GM12878 (cell line): ENCODE data around the gene KRTAP19-4. TPM values are rescaled to one million over a fixed set of nuclear protein-coding genes. Genes with fewer than 3 reads are reported as not detected.
A peak's percentile ranks its signal among the peaks of the same experiment; 100 is the strongest.
"Not testable (repeated sequence)": the region's sequence is repeated elsewhere in the genome, so short reads cannot be mapped to it uniquely, and the experiment has no call there.

Experiments
- ATAC-seq: fragments of 200-7000 bp; cut with Tn5 transposase; 3 replicates; pipeline ENCODE4 v1.9.1; 2020; ENCODE audit warnings: mild to moderate bottlenecking, moderate library complexity
- BruUV-seq: library from RNA; stranded (reverse); fragments of 400-500 nt; replicated peaks from 2 replicates; lab custom pipeline; 2021; lab: Mats Ljungman, UMichigan
- CTCF ChIA-PET: fragments of 300-600 bp; sonication (Branson Sonifier 250); formaldehyde crosslinking; extraction: SDS; loops from one replicate; lab custom pipeline; 2021; ENCODE audit warnings: inconsistent platforms; lab: Yijun Ruan, JAX
- POLR2A ChIA-PET: fragments of 350-600 bp; formaldehyde crosslinking; extraction: SDS; loops from one replicate; lab custom pipeline; 2021; ENCODE audit warnings: inconsistent platforms; lab: Charles Lee
- RAD21 ChIA-PET: fragments of 300-600 bp; sonication (Branson Sonifier 250); formaldehyde crosslinking; loops from one replicate; lab custom pipeline; 2023; ENCODE audit warnings: antibody characterized with exemption; ENCODE audit not compliant: unreplicated experiment; lab: Charles Lee
- SMC1A ChIA-PET: fragments of 300-600 bp; sonication (Branson Sonifier 250); formaldehyde crosslinking; loops from one replicate; lab custom pipeline; 2023; ENCODE audit not compliant: unreplicated experiment, uncharacterized antibody; lab: Charles Lee
- DNase-seq: peaks from one replicate; pipeline ENCODE4 v3.0.0-alpha.2; 2011; ENCODE audit warnings: low read depth, low spot score
- FAIRE-seq: peaks from 3 replicates; lab custom pipeline; 2011; peaks lifted over from hg19 to GRCh38; lab: Jason Lieb, UNC
- H2AFZ ChIP-seq: 2 replicates; pipeline ENCODE4 v1.6.0; 2011; ENCODE audit warnings: low read depth, low read length, control low read depth; ENCODE audit not compliant: control insufficient read depth
- H3K27ac ChIP-seq: 2 replicates; pipeline ENCODE4 v1.5.1; 2011; ENCODE audit warnings: control low read depth; ENCODE audit not compliant: control insufficient read depth, insufficient read depth
- H3K27me3 ChIP-seq, 2 experiments: replicated peaks in 1 of 2; 2 replicates each; pipeline versions ENCODE4 v1.6.0 to v1.6.1; 2011; ENCODE audit warnings: low read length in 1 of 2; ENCODE audit not compliant: control insufficient read depth in 2 of 2, insufficient read depth in 2 of 2
- H3K36me3 ChIP-seq, 2 experiments: 2 replicates each; pipeline ENCODE4 v1.5.1; 2011; ENCODE audit warnings: low read length in 1 of 2; ENCODE audit not compliant: control insufficient read depth in 2 of 2, insufficient read depth in 2 of 2
- H3K4me1 ChIP-seq: 2 replicates; pipeline ENCODE4 v1.6.1; 2011; ENCODE audit warnings: mild to moderate bottlenecking, low read length, moderate library complexity, mixed read lengths; ENCODE audit not compliant: control insufficient read depth, insufficient read depth
- H3K4me2 ChIP-seq: 2 replicates; pipeline ENCODE4 v1.6.0; 2011; ENCODE audit warnings: control low read depth; ENCODE audit not compliant: control insufficient read depth, insufficient read depth
- H3K4me3 ChIP-seq: fragments of 200-600 bp; sonication (generic); 2 replicates; pipeline ENCODE4 v1.5.1; 2016
- H3K79me2 ChIP-seq: 2 replicates; pipeline ENCODE4 v1.6.0; 2011; ENCODE audit warnings: low read length; ENCODE audit not compliant: control insufficient read depth, insufficient read depth
- H3K9ac ChIP-seq: 2 replicates; pipeline ENCODE4 v1.8.0; 2011; ENCODE audit warnings: low read length, control low read depth, mixed read lengths; ENCODE audit not compliant: control insufficient read depth, insufficient read depth
- H3K9me3 ChIP-seq: replicated peaks from 3 replicates; pipeline ENCODE4 v1.5.1; 2011; ENCODE audit warnings: mild to moderate bottlenecking, low read length; ENCODE audit not compliant: control insufficient read depth, insufficient read depth
- H4K20me1 ChIP-seq: 2 replicates; pipeline ENCODE4 v1.6.0; 2011; ENCODE audit not compliant: control insufficient read depth, insufficient read depth
- CTCF ChIP-seq, 3 experiments: IDR thresholded peaks in 2 of 3; conservative IDR thresholded peaks in 1 of 3; 2 replicates each; pipeline ENCODE4 v1.5.1; 2011; ENCODE audit warnings: low read depth in 3 of 3, low read length in 3 of 3, mild to moderate bottlenecking in 3 of 3, control low read depth in 2 of 3, moderate library complexity in 2 of 3, inconsistent platforms in 1 of 3, mixed read lengths in 1 of 3; ENCODE audit not compliant: control insufficient read depth in 2 of 3, insufficient read depth in 1 of 3; ENCODE audit errors: extremely low read depth in 1 of 3
- WGBS: methylation state at CpG from one replicate; pipeline ENCODE4 v1.1.6; 2016; ENCODE audit warnings: low lambda C conversion rate; ENCODE audit not compliant: insufficient replicate concordance, insufficient coverage; ENCODE audit errors: missing lambda C conversion rate; 5-methylcytosine and 5-hydroxymethylcytosine counted together
- in situ Hi-C: fragments of 300-500 bp; cut with MboI; formaldehyde crosslinking; loops from 9 replicates; pipeline ENCODE4 v1.14.3; 2018; ENCODE audit warnings: mixed read lengths
- intact Hi-C: fragments of 100-400 bp; cut with micrococcal nuclease; formaldehyde crosslinking; loops from one replicate; pipeline ENCODE4 v1.14.2; 2022; ENCODE audit not compliant: unreplicated experiment
- polyA plus RNA-seq, 11 experiments: library from polyadenylated mRNA; depleted of rRNA in 4 of 11; unstranded in 6 of 11; stranded (reverse) in 5 of 11; fragments of >200 nt; fragmentation: Nextera tagmentation in 4 of 11; fragmentation: Illumina TruSeq in 1 of 11; extraction: Ambion mirVana in 4 of 11; extraction: Trizol in 1 of 11; gene quantifications; 1 replicate in 1 of 11; 2 replicates in 10 of 11; pipeline versions ENCODE4 v1.2.1 to v1.2.3, GENCODE V29; 2011 to 2016; ENCODE audit warnings: inconsistent platforms in 2 of 11, missing spikeins in 2 of 11, low read depth in 1 of 11
- total RNA-seq, 4 experiments: library from RNA; depleted of rRNA in 3 of 4; stranded (reverse); fragments of >200 nt in 3 of 4; fragmentation: Illumina TruSeq in 1 of 4; extraction: Trizol in 1 of 4; gene quantifications; 2 replicates each; pipeline versions ENCODE4 v1.2.1 to v1.2.3, GENCODE V29; 2013 to 2021

The KRTAP19-4 gene
- total and polyA plus RNA-seq, 10 of the 15 experiments (the other 5 are each of a cell fraction or from before 2014, with no cell fraction given): not detected

GRCh38 chr21:30505621-30506205 lies 8.7 kb upstream of the KRTAP19-4 start:
- in situ Hi-C loops: not testable (repeated sequence)

More at GRCh38 chr21:30505621-30506205, 8.7 kb upstream of the KRTAP19-4 start:
- BruUV-seq, H4K20me1 ChIP-seq, H3K79me2 ChIP-seq, H3K4me2 ChIP-seq, H3K9ac ChIP-seq, H3K27me3 ChIP-seq, H3K4me1 ChIP-seq, H2AFZ ChIP-seq, ATAC-seq, H3K27ac ChIP-seq, H3K9me3 ChIP-seq, H3K36me3 ChIP-seq, H3K4me3 ChIP-seq, POLR2A ChIA-PET, FAIRE-seq, DNase-seq: not testable (repeated sequence)
- 12% methylated on average over 4 of the region's 4 CpGs for WGBS
- ChIA-PET SMC1A (interaction anchor here (0.7 to 2.1 kb wide), 7 partner anchors 11 to 272 kb away, joined by 3 to 8 read pairs (median 3); no protein-coding TSS in a partner anchor), RAD21 (interaction anchor here (1.2 to 1.4 kb wide), 3 partner anchors 35 to 579 kb away, joined by 3 to 5 read pairs (median 3); no protein-coding TSS in a partner anchor), CTCF (interaction anchor here (0.7 to 4.5 kb wide), 10 partner anchors 8 to 581 kb away, joined by 3 to 24 read pairs (median 3); partner anchors contain the start of genes KRTAP19-3 and KRTAP19-4)
- TF ChIP-seq CTCF (IDR thresholded peaks at IDR 0.05 in 2 of 3, conservative IDR thresholded peaks at IDR 0.05 in 1 of 3; ENCODE audit: control insufficient read depth in 2 of 3, extremely low read depth in 1 of 3, insufficient read depth in 1 of 3, low read depth in 3 of 3, low read length in 3 of 3): peak in 2 of 3 experiments; percentile 13 to 28; a peak in 2 of 6 replicates
- intact Hi-C loops: loop anchor here (2.0 to 10.0 kb wide), 2 partner anchors 61 to 581 kb away; partner anchors contain the start of gene KRTAP15-1
